ENCODE results near the gene PRELP. TPM values are rescaled to one million over a fixed set of nuclear protein-coding genes. Genes with fewer than 3 reads are reported as not detected.
"Not testable (repeated sequence)": the region's sequence is repeated elsewhere in the genome, so short reads cannot be mapped to it uniquely, and the experiment has no call there.

The PRELP gene
- total and polyA plus RNA-seq, 9 of the 15 experiments (the other 6 are each of a cell fraction or from before 2014, with no cell fraction given), result 0.04 TPM; not detected in 8

- H3K4me2 ChIP-seq (ENCODE audit: insufficient read depth, low read length); H3K9me1 ChIP-seq (ENCODE audit: control insufficient read depth, insufficient read depth, low read length); H3K9ac ChIP-seq (ENCODE audit: insufficient read depth in 1 of 2, low read depth in 2 of 2, low read length in 2 of 2); H3K27ac ChIP-seq (ENCODE audit: extremely low read depth, low read depth, low read length); H3K4me3 ChIP-seq; BruUV-seq (replicated peaks); intact Hi-C loops (cut with micrococcal nuclease); FAIRE-seq; H3K4me1 ChIP-seq (replicated peaks in 1 of 2; ENCODE audit: control insufficient read depth in 2 of 2, insufficient read depth in 2 of 2, low read length in 2 of 2); in situ Hi-C loops (cut with MboI); H3K9me3 ChIP-seq (replicated peaks; ENCODE audit: control insufficient read depth, insufficient read depth, low read depth, low read length); H2AFZ ChIP-seq (ENCODE audit: low read depth, low read length); H3K79me2 ChIP-seq (ENCODE audit: control insufficient read depth, insufficient read depth, low read length); DNase-seq (ENCODE audit: extremely low read depth in 1 of 4, low spot score in 3 of 4); H3K36me3 ChIP-seq (ENCODE audit: control insufficient read depth, insufficient read depth, low read length); ATAC-seq; H4K20me1 ChIP-seq (replicated peaks; ENCODE audit: control insufficient read depth, insufficient read depth, low read length): not testable (repeated sequence)
- CTCF ChIA-PET (ENCODE audit: low intra/inter-chr PET ratio), result interaction anchor here (0.7 kb wide), 1 partner anchor 180 kb away, joined by 3 read pairs; no protein-coding TSS in a partner anchor
- H3K27me3 ChIP-seq (ENCODE audit: control insufficient read depth in 2 of 2, insufficient read depth in 2 of 2, low read length in 2 of 2), result peaks cover 12 to 36% of the 10 kb centered on the region in 2 experiments
- POLR2A ChIA-PET, result interaction anchor here (0.6 to 0.8 kb wide), 3 partner anchors 27 to 113 kb away, joined by 3 to 4 read pairs (median 3); no protein-coding TSS in a partner anchor
- 0% methylated on average over 1 of the region's 1 CpG for WGBS (ENCODE audit: insufficient coverage, low coverage, missing lambda C conversion rate)
Measured at GRCh38 chr1:203447598-203447997, 28.0 kb upstream of the PRELP start.

- intact Hi-C loops (cut with micrococcal nuclease), result no loop called here
- Histone ChIP-seq H3K27me3 (ENCODE audit: control insufficient read depth in 2 of 2, insufficient read depth in 2 of 2, low read length in 2 of 2) (peaks cover 14 to 39% of the 10 kb centered on the region in 2 experiments), H3K9me3 (replicated peaks; ENCODE audit: control insufficient read depth, insufficient read depth, low read depth, low read length) (no peaks in the 10 kb centered on the region; the same call in 1 of the 2 replicates), H3K27ac (ENCODE audit: extremely low read depth, low read depth, low read length) (no peak overlapping the region), H3K4me1 (replicated peaks in 1 of 2; ENCODE audit: control insufficient read depth in 2 of 2, insufficient read depth in 2 of 2, low read length in 2 of 2) (no peaks in the 10 kb centered on the region), H3K9ac (ENCODE audit: insufficient read depth in 1 of 2, low read depth in 2 of 2, low read length in 2 of 2) (no peak overlapping the region), H3K4me2 (ENCODE audit: insufficient read depth, low read length) (no peak overlapping the region), H2AFZ (ENCODE audit: low read depth, low read length) (no peak overlapping the region), H4K20me1 (replicated peaks; ENCODE audit: control insufficient read depth, insufficient read depth, low read length) (0 out of 2 replicates have a peak, but pooled peaks cover 4% of the 10 kb centered on the region), H3K4me3 (no peak overlapping the region), H3K9me1 (ENCODE audit: control insufficient read depth, insufficient read depth, low read length) (no peaks in the 10 kb centered on the region), H3K79me2 (ENCODE audit: control insufficient read depth, insufficient read depth, low read length) (no peaks in the 10 kb centered on the region), H3K36me3 (ENCODE audit: control insufficient read depth, insufficient read depth, low read length) (no peaks in the 10 kb centered on the region)
- ATAC-seq (no peak), DNase-seq (ENCODE audit: extremely low read depth in 1 of 4, low spot score in 3 of 4) (no peak), FAIRE-seq (no peak)
- ChIA-PET CTCF (ENCODE audit: low intra/inter-chr PET ratio) (no interaction called here), POLR2A (no interaction called here)
- no TSS peak for BruUV-seq (replicated peaks)
- in situ Hi-C loops (cut with MboI), result no loop called here
- TF ChIP-seq, protein P1, sequence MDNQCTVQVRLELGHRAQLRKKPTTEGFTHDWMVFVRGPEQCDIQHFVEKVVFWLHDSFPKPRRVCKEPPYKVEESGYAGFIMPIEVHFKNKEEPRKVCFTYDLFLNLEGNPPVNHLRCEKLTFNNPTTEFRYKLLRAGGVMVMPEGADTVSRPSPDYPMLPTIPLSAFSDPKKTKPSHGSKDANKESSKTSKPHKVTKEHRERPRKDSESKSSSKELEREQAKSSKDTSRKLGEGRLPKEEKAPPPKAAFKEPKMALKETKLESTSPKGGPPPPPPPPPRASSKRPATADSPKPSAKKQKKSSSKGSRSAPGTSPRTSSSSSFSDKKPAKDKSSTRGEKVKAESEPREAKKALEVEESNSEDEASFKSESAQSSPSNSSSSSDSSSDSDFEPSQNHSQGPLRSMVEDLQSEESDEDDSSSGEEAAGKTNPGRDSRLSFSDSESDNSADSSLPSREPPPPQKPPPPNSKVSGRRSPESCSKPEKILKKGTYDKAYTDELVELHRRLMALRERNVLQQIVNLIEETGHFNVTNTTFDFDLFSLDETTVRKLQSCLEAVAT (IDR thresholded peaks at IDR 0.05), result no peak
- TF ChIP-seq ZBTB7A (IDR thresholded peaks at IDR 0.05; ENCODE audit: borderline replicate concordance, control insufficient read depth, low read depth, low read length) (no peak), ZNF444 (CRISPR knock-in tag; IDR thresholded peaks at IDR 0.05) (no peak)
- WGBS (ENCODE audit: insufficient coverage, low coverage, missing lambda C conversion rate), result 1% methylated on average over 9 of the region's 9 CpGs
Measured at GRCh38 chr1:203448521-203449061, 27.0 kb upstream of the PRELP start.
